PC-3 (cell line): ENCODE measurements around the gene NES.

Experiments
- CTCF ChIP-seq: fragments of 300-600 bp; sonication (generic); conservative IDR thresholded peaks from 2 replicates; pipeline ENCODE4 v1.5.1; 2017; ENCODE audit warnings: antibody characterized with exemption, low read depth, mild to moderate bottlenecking, low read length
- EZH2 ChIP-seq: fragments of 300-600 bp; sonication (generic); IDR thresholded peaks from one replicate; pipeline ENCODE4 v1.6.1; 2017; ENCODE audit warnings: antibody characterized with exemption, mild to moderate bottlenecking, low read length; ENCODE audit not compliant: unreplicated experiment
- EZH2phosphoT487 ChIP-seq: fragments of 300-600 bp; sonication (generic); IDR thresholded peaks from 2 replicates; pipeline ENCODE4 v1.6.1; 2018; ENCODE audit warnings: mild to moderate bottlenecking, antibody characterized with exemption, low read length, borderline replicate concordance

- no peak for TF ChIP-seq CTCF
- no peak for TF ChIP-seq EZH2
- no peak for TF ChIP-seq EZH2phosphoT487
Observed at GRCh38 chr1:156703741-156704140, 26.5 kb upstream of the NES start.
